Natural killer cell (primary cell): ENCODE data around the gene SYT13. TPM values are rescaled to one million over a fixed set of nuclear protein-coding genes. Genes with fewer than 3 reads are reported as not detected.

Source experiments
- ATAC-seq, 3 donors: fragments of 150-1000 bp in 2 of 3; fragments of 200-7000 bp in 1 of 3; cut with Tn5 transposase; 1 replicate in 1 of 3; 2 replicates in 2 of 3; pipeline ENCODE4 v1.10.0; 2021; ENCODE audit warnings: mild to moderate bottlenecking in 2 of 3, moderate library complexity in 2 of 3
- DNase-seq, 2 donors: peaks; one replicate each; pipeline versions ENCODE4 v3.0.0 to v3.0.0-alpha.2; 2013 to 2021; ENCODE audit warnings: mixed read lengths in 1 of 2
- H3K27ac ChIP-seq: one replicate; pipeline ENCODE4 v1.5.1; 2013; ENCODE audit warnings: mild to moderate bottlenecking, low read length
- H3K27me3 ChIP-seq: one replicate; pipeline ENCODE4 v1.6.1; 2013; ENCODE audit warnings: low read length; ENCODE audit not compliant: control insufficient read depth, insufficient read depth
- H3K36me3 ChIP-seq: one replicate; pipeline ENCODE4 v1.6.1; 2013; ENCODE audit warnings: low read length; ENCODE audit not compliant: control insufficient read depth, insufficient read depth
- H3K4me1 ChIP-seq: one replicate; pipeline ENCODE4 v1.6.1; 2013; ENCODE audit warnings: low read length; ENCODE audit not compliant: control insufficient read depth, insufficient read depth
- H3K4me3 ChIP-seq: one replicate; pipeline ENCODE4 v1.5.1; 2013; ENCODE audit warnings: low read length
- H3K9me3 ChIP-seq: one replicate; pipeline ENCODE4 v1.6.1; 2013; ENCODE audit warnings: low read length; ENCODE audit not compliant: control insufficient read depth, insufficient read depth
- H3K27ac Mint-ChIP-seq, 2 donors: one replicate each; pipeline ENCODE4 v1.8.0; 2022; ENCODE audit warnings: mild to moderate bottlenecking in 2 of 2, mixed read lengths in 2 of 2, moderate library complexity in 1 of 2
- H3K27me3 Mint-ChIP-seq, 2 donors: one replicate each; pipeline ENCODE4 v1.8.0; 2022; ENCODE audit warnings: low read depth in 2 of 2, mixed read lengths in 2 of 2
- H3K36me3 Mint-ChIP-seq: one replicate; pipeline ENCODE4 v1.8.0; 2022; ENCODE audit warnings: mixed read lengths
- H3K4me1 Mint-ChIP-seq, 2 donors: one replicate each; pipeline ENCODE4 v1.8.0; 2022; ENCODE audit warnings: mixed read lengths in 2 of 2
- H3K4me3 Mint-ChIP-seq: one replicate; pipeline ENCODE4 v1.8.0; 2022; ENCODE audit warnings: mild to moderate bottlenecking, moderate library complexity, mixed read lengths
- H3K9me3 Mint-ChIP-seq, 2 donors: one replicate each; pipeline ENCODE4 v1.8.0; 2022; ENCODE audit warnings: mixed read lengths in 2 of 2
- CTCF ChIP-seq: fragments of 200-600 bp; IDR thresholded peaks from one replicate; pipeline ENCODE4 v1.8.0; 2022; ENCODE audit warnings: antibody characterized with exemption
- WGBS: methylation state at CpG from one replicate; pipeline ENCODE4 v1.1.7; 2013; ENCODE audit warnings: missing lambda C conversion rate; ENCODE audit not compliant: insufficient coverage; 5-methylcytosine and 5-hydroxymethylcytosine counted together
- intact Hi-C: fragments of 100-400 bp; cut with micrococcal nuclease; formaldehyde crosslinking; loops from one replicate; pipeline ENCODE4 v1.14.2; 2022
- total RNA-seq, 4 donors: library from RNA; stranded (reverse); fragments of 120-200 nt in 1 of 4; gene quantifications; one replicate each; pipeline versions ENCODE4 v1.2.3 to v1.2.4, GENCODE V29; 2013 to 2022

SYT13 gene
- total RNA-seq, 3 donors from 2014 or later (not counting 1 experiment from before 2014, with no cell fraction given) = not detected

GRCh38 chr11:45270946-45271716 is 15.0 kb downstream of the SYT13 start:
- Histone ChIP-seq H3K27me3 (peaks cover 5% of the 10 kb centered on the region), H3K9me3 (no peaks in the 10 kb centered on the region), H3K36me3 (no peaks in the 10 kb centered on the region), H3K4me3 (no peak overlapping the region), H3K4me1 (no peaks in the 10 kb centered on the region), H3K27ac (no peak overlapping the region)
- Mint-ChIP-seq H3K4me3 (no peak overlapping the region), H3K36me3 (no peaks in the 10 kb centered on the region), H3K9me3 (no peaks in the 10 kb centered on the region), H3K27me3 (peaks cover 38 to 69% of the 10 kb centered on the region in 2 donors), H3K27ac (no peak overlapping the region), H3K4me1 (no peaks in the 10 kb centered on the region)
- no peak for TF ChIP-seq CTCF
- DNase-seq (no peak), ATAC-seq (no peak)
- 72% methylated on average over 4 of the region's 4 CpGs for WGBS
- intact Hi-C loops = no loop called here

DNA sequence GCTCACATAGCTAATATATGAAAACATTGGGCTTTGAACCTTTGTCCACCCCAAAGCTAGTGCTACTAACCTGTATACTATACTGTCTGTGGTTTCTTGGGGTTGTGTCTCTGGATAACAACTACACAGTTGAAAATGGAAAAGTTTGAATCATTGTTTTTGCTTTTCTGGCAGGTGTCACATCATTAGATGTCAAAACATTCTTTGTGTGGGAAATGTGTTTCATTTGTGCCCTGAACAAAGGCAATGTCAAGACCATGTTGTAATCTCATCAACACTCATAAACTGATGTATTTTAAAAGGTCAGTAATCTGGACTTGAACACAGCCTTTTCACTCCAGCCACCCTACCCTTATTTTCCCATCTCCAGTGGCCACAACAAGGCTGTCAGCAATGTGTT is 16.5 kb downstream of the SYT13 start:
- no peak for TF ChIP-seq CTCF

DNA sequence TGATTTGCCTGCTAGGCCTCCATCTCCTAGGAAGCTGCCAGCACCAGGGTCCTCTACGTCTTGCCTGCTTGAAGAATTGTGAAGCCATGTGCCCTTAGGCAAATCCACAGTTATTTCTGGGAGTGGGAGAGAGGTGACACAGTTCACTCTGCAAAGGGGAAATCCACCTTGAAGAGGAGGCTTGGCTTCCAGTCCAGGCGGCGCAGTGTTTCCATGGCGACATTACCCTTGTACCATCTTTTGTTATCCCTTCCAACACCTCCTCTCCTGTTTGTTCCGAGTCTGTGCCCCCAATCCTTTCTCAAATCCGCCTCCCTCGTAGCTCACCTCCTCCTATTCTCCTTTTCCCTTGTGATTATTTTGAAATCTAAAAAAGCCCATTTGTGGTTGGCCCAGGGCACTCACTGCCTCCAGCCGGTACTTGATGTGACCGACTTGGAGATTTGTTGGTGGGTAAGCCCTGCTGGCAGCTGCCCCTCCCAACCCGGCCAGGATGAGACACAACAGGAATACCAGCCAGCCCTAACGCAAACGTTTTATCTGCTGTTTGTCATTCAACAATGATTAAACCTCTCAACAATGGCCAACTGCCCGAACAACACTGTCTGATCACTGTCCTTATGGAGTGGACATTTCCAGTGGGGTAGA is 18.4 kb downstream of the SYT13 start:
- Mint-ChIP-seq H3K4me1 (no peaks in the 10 kb centered on the region), H3K36me3 (no peaks in the 10 kb centered on the region), H3K9me3 (no peaks in the 10 kb centered on the region), H3K27me3 (peaks cover 28 to 66% of the 10 kb centered on the region in 2 donors), H3K27ac (no peak overlapping the region), H3K4me3 (no peak overlapping the region)
- ATAC-seq = no peak
- Histone ChIP-seq H3K4me1 (no peaks in the 10 kb centered on the region), H3K4me3 (no peak overlapping the region), H3K27me3 (peaks cover 5% of the 10 kb centered on the region), H3K36me3 (no peaks in the 10 kb centered on the region), H3K27ac (no peak overlapping the region), H3K9me3 (no peaks in the 10 kb centered on the region)
- intact Hi-C loops = no loop called here
- no peak for DNase-seq
- TF ChIP-seq CTCF = no peak
- 81% methylated on average over 13 of the region's 13 CpGs for WGBS

More for the DNA sequence above, 16.5 kb downstream of the SYT13 start:
- Mint-ChIP-seq H3K36me3 (no peaks in the 10 kb centered on the region), H3K4me1 (no peaks in the 10 kb centered on the region), H3K27me3 (peaks cover 30 to 70% of the 10 kb centered on the region in 2 donors), H3K9me3 (no peaks in the 10 kb centered on the region), H3K4me3 (no peak overlapping the region), H3K27ac (no peak overlapping the region)
- Histone ChIP-seq H3K27ac (no peak overlapping the region), H3K9me3 (no peaks in the 10 kb centered on the region), H3K4me1 (no peaks in the 10 kb centered on the region), H3K36me3 (no peaks in the 10 kb centered on the region), H3K4me3 (no peak overlapping the region), H3K27me3 (peaks cover 5% of the 10 kb centered on the region)
- DNase-seq (no peak), ATAC-seq (no peak)
- intact Hi-C loops = no loop called here
